Transverse colon (tissue), 4 donors: ENCODE results near the gene MAPKAP1. TPM values are rescaled to one million over a fixed set of nuclear protein-coding genes. Genes with fewer than 3 reads are reported as not detected.

Experiments
- DNase-seq: peaks from one replicate; pipeline ENCODE4 v3.0.0-alpha.2; 2019
- H3K27ac ChIP-seq, 4 donors: fragments of 200-600 bp; sonication (generic); 2 replicates each; pipeline ENCODE4 v1.5.1; 2016 to 2018; ENCODE audit warnings: inconsistent platforms in 4 of 4
- H3K27me3 ChIP-seq: fragments of 200-600 bp; sonication (generic); 2 replicates; pipeline ENCODE4 v1.5.1; 2017; ENCODE audit warnings: inconsistent platforms
- H3K36me3 ChIP-seq, 4 donors: fragments of 200-600 bp; sonication (generic); 2 replicates each; pipeline ENCODE4 v1.5.1; 2017 to 2019; ENCODE audit warnings: inconsistent platforms in 4 of 4
- H3K4me1 ChIP-seq, 4 donors: fragments of 200-600 bp; sonication (generic); 2 replicates each; pipeline ENCODE4 v1.5.1; 2017 to 2020; ENCODE audit warnings: inconsistent platforms in 4 of 4
- H3K4me3 ChIP-seq, 4 donors: fragments of 200-600 bp; sonication (generic); 1 replicate in 1 of 4; 2 replicates in 3 of 4; pipeline versions ENCODE4 v1.5.1 to v1.6.1; 2017 to 2019; ENCODE audit warnings: inconsistent platforms in 4 of 4
- H3K9me3 ChIP-seq, 2 donors: fragments of 200-600 bp; sonication (generic); 2 replicates each; pipeline ENCODE4 v1.5.1; 2017 to 2019; ENCODE audit warnings: inconsistent platforms in 2 of 2
- CTCF ChIP-seq, 5 experiments: fragments of 200-600 bp in 3 of 5; fragments of 450-650 bp in 2 of 5; sonication (generic) in 3 of 5; IDR thresholded peaks; 1 replicate in 2 of 5; 2 replicates in 3 of 5; pipeline ENCODE4 v1.5.1; 2016 to 2017; ENCODE audit warnings: antibody characterized with exemption in 5 of 5, inconsistent platforms in 3 of 5, mild to moderate bottlenecking in 2 of 5, moderate library complexity in 1 of 5
- EP300 ChIP-seq: sonication (generic); formaldehyde crosslinking; IDR thresholded peaks from one replicate; pipeline ENCODE4 v1.6.1; 2017; ENCODE audit warnings: antibody characterized with exemption, low read depth
- POLR2A ChIP-seq: fragments of 450-650 bp; IDR thresholded peaks from one replicate; pipeline ENCODE4 v1.6.1; 2016; ENCODE audit warnings: antibody characterized with exemption, mild to moderate bottlenecking, moderate library complexity
- POLR2AphosphoS5 ChIP-seq, 3 donors: sonication (generic); formaldehyde crosslinking; IDR thresholded peaks; one replicate each; pipeline ENCODE4 v1.6.1; 2016; ENCODE audit warnings: antibody characterized with exemption in 3 of 3
- WGBS, 2 donors: methylation state at CpG; one replicate each; pipeline ENCODE4 v1.1.5; 2018; ENCODE audit warnings: low coverage in 1 of 2; 5-methylcytosine and 5-hydroxymethylcytosine counted together
- in situ Hi-C, 4 donors: fragments of 200-750 bp; cut with MboI; loops; one replicate each; pipeline versions ENCODE4 v1.15.0 to v1.15.1; 2017; ENCODE audit warnings: low sequenced_read_pairs in 3 of 4, low pct_ligation_motif_present in 1 of 4, low pct_unique_long_range_greater_than_20kb in 1 of 4
- intact Hi-C: fragments of 100-400 bp; cut with DNase I; formaldehyde crosslinking; loops from one replicate; pipeline ENCODE4 v1.15.1; 2023; ENCODE audit warnings: low total_unique reads
- total RNA-seq, 4 donors: library from RNA; depleted of rRNA; stranded (reverse); fragments of >200 nt; gene quantifications; one replicate each; pipeline ENCODE4 v1.1.0, GENCODE V29; 2016

Gene MAPKAP1
- total RNA-seq, 4 donors from 2014 or later, result 59.8 to 83.4 (median 71.2) TPM

DNA sequence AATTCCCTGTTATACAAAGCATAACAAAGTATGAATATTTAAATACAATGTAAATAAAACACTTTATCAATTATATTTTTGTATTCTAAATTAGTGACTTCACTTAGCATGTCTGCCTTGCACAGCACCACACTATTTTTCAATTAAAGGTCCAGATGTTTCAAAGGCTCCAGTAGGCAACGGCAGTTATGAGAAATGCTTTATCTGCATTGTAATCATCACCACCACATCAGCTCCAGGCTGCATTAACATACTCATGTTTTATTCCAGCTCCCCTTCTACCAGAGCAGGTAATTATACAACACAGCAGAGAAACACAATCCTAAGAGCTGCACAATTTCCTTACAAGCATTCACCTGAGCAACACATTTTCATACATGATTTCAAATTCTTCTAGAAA lies 102.8 kb downstream of the MAPKAP1 start:
- Histone ChIP-seq H3K27me3 (no peaks in the 10 kb centered on the region), H3K36me3 (no peaks in the 10 kb centered on the region), H3K4me3 (no peak overlapping the region), H3K27ac (no peak overlapping the region), H3K4me1 (peaks cover 0 to 34% (median 19%) of the 10 kb centered on the region in 4 donors), H3K9me3 (no peaks in the 10 kb centered on the region)
- in situ Hi-C loops (no loop called here), intact Hi-C loops (no loop called here)
- DNase-seq, result no peak
- WGBS, 2 donors, result 55 to 57% methylated on average over 1 of the region's 1 CpG
- TF ChIP-seq EP300 (no peak), CTCF (IDR thresholded peaks at IDR 0.05) (no peak), POLR2AphosphoS5 (IDR thresholded peaks at IDR 0.05) (no peak), POLR2A (no peak)

DNA sequence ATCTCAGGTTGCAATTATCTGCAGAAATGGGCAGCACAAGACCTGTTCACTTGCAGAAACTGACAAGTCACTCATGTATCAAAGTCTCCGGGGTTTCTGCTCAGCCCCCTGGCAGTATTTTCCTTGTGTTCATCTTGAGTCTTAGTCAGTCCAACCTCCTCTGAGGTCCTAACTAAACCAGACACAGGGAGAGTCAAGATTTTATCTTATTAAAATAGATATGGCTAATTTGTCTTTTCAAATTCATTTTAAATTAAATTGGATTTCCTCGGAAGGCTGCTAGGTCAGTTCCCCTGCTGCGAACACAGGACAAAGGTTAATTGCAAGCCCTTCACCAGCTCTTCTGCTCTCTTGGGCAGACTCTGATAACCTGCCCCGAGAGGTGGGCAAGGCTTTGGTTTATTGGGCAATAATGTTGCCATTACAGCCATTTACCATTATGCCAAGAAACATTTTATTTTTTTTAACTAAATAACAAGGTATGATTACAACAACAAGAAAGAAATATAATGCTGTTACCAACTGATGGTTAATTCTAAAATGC lies 103.5 kb downstream of the MAPKAP1 start:
- no peak overlapping the region for H3K4me3 ChIP-seq
- in situ Hi-C loops, result no loop called here
- H3K36me3 ChIP-seq, result no peaks in the 10 kb centered on the region
- H3K27ac ChIP-seq, result peak overlapping the region in 2 of 4 donors; percentile 10 to 34
- TF ChIP-seq POLR2AphosphoS5 (IDR thresholded peaks at IDR 0.05) (no peak), EP300 (no peak), CTCF (IDR thresholded peaks at IDR 0.05) (no peak), POLR2A (no peak)
- H3K9me3 ChIP-seq, result no peaks in the 10 kb centered on the region
- peaks cover 0 to 37% (median 19%) of the 10 kb centered on the region in 4 donors for H3K4me1 ChIP-seq
- 65 to 70% methylated on average over 2 to 4 of the region's 4 CpGs for WGBS, 2 donors
- no peaks in the 10 kb centered on the region for H3K27me3 ChIP-seq
- intact Hi-C loops, result no loop called here
- no peak for DNase-seq

DNA sequence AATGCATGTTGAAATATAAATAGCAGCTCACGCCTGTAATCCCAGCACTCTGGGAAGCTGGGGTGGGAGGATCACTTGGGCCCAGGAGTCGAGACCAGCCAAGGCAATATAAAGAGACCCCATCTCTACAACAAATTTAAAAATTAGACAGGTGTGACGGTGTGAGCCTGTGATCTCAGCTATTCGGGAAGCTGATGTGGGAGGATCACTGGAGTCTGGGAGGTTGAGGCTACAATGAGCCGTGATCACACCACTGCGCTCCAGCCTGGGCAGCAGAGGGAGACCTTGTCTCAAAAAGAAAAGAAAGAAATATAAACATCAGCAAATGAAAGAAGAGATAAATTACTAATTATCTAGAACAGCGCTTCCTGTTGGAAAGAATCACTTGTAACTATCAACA lies 105.0 kb downstream of the MAPKAP1 start:
- peaks cover 0 to 37% (median 19%) of the 10 kb centered on the region in 4 donors for H3K4me1 ChIP-seq
- TF ChIP-seq EP300 (no peak), CTCF (IDR thresholded peaks at IDR 0.05) (no peak), POLR2AphosphoS5 (IDR thresholded peaks at IDR 0.05) (no peak), POLR2A (no peak)
- WGBS, 2 donors, result 94 to 97% methylated on average over 7 of the region's 7 CpGs
- no peak overlapping the region for H3K4me3 ChIP-seq
- H3K27ac ChIP-seq, result no peak overlapping the region
- in situ Hi-C loops, result no loop called here
- intact Hi-C loops, result no loop called here
- no peaks in the 10 kb centered on the region for H3K36me3 ChIP-seq
- no peaks in the 10 kb centered on the region for H3K27me3 ChIP-seq
- no peak for DNase-seq
- H3K9me3 ChIP-seq, result no peaks in the 10 kb centered on the region

- 45 to 74% methylated on average over 1 of the region's 1 CpG for WGBS, 2 donors
- intact Hi-C loops, result no loop called here
- no peaks in the 10 kb centered on the region for H3K9me3 ChIP-seq
- in situ Hi-C loops, result no loop called here
- peak overlapping the region; percentile 38 to 69 (median 56) for H3K27ac ChIP-seq
- H3K4me3 ChIP-seq, result no peak overlapping the region
- H3K27me3 ChIP-seq, result no peaks in the 10 kb centered on the region
- no peaks in the 10 kb centered on the region for H3K36me3 ChIP-seq
- no peak for TF ChIP-seq POLR2A
- TF ChIP-seq POLR2AphosphoS5 (IDR thresholded peaks at IDR 0.05), result no peak
- no peak for TF ChIP-seq CTCF (IDR thresholded peaks at IDR 0.05)
- no peak for TF ChIP-seq EP300
- DNase-seq, result peak; percentile 54
- H3K4me1 ChIP-seq, result peaks cover 0 to 37% (median 19%) of the 10 kb centered on the region in 4 donors
Observed at GRCh38 chr9:125600194-125600593, 106.8 kb downstream of the MAPKAP1 start.
